Measurements from ENCODE around the gene SCAANT1.

- TF ChIP-seq POLR2A (IDR thresholded peaks at IDR 0.05; ENCODE audit: low read depth, low read length) = no peak
- no peak for TF ChIP-seq TAF1 (IDR thresholded peaks at IDR 0.05; ENCODE audit: low read depth, low read length)
- TF ChIP-seq POLR2AphosphoS5 (IDR thresholded peaks at IDR 0.05; ENCODE audit: low read depth, low read length) = no peak
- TF ChIP-seq POU2F2 (IDR thresholded peaks at IDR 0.05; ENCODE audit: low read depth, low read length) = no peak
Measured at GRCh38 chr3:63892773-63893352, 19.3 kb downstream of the SCAANT1 start.

Data from GM12891 (cell line).